ENCODE measurements around the gene ARF3.

The ARF3 gene

GRCh38 chr12:48981757-48982157 is 24.5 kb upstream of the ARF3 start:
- Histone ChIP-seq H3K36me3 (ENCODE audit: control insufficient read depth, insufficient read depth, low read length) (no peaks in the 10 kb centered on the region; the same call in 1 of the 2 replicates), H3K4me1 (ENCODE audit: control insufficient read depth, insufficient read depth, low read length) (peaks cover 12% of the 10 kb centered on the region), H3K9me3 (ENCODE audit: control insufficient read depth, insufficient read depth, low read length) (no peaks in the 10 kb centered on the region), H3K27me3 (ENCODE audit: control insufficient read depth, insufficient read depth, low read length) (peaks cover 86% of the 10 kb centered on the region), H3K27ac (ENCODE audit: low read length) (no peak overlapping the region), H3K4me3 (ENCODE audit: low read length) (no peak overlapping the region)
- WGBS (ENCODE audit: insufficient coverage, insufficient read length): no CpG with 5 or more reads among the region's 13 CpGs
- DNase-seq (ENCODE audit: low read depth, low spot score): no peak

- no peaks in the 10 kb centered on the region; the same call in 1 of the 2 replicates for H3K36me3 ChIP-seq (ENCODE audit: control insufficient read depth, insufficient read depth, low read length)
- no CpG with 5 or more reads among the region's 91 CpGs for WGBS (ENCODE audit: insufficient coverage, insufficient read length)
- H3K9me3 ChIP-seq (ENCODE audit: control insufficient read depth, insufficient read depth, low read length): no peaks in the 10 kb centered on the region
- peaks cover 12% of the 10 kb centered on the region for H3K4me1 ChIP-seq (ENCODE audit: control insufficient read depth, insufficient read depth, low read length)
- H3K27me3 ChIP-seq (ENCODE audit: control insufficient read depth, insufficient read depth, low read length): peaks cover 86% of the 10 kb centered on the region
- no peak for DNase-seq (ENCODE audit: low read depth, low spot score)
- H3K4me3 ChIP-seq (ENCODE audit: low read length): peak overlapping the region; percentile 18; the same call in 1 of the 2 replicates
- no peak overlapping the region for H3K27ac ChIP-seq (ENCODE audit: low read length)
Observed at GRCh38 chr12:48980953-48981756, 23.9 kb upstream of the ARF3 start.

- DNase-seq (ENCODE audit: low read depth, low spot score): no peak
- WGBS (ENCODE audit: insufficient coverage, insufficient read length): no CpG with 5 or more reads among the region's 46 CpGs
- H3K4me3 ChIP-seq (ENCODE audit: low read length): peak overlapping the region; percentile 18; the same call in 1 of the 2 replicates
- H3K36me3 ChIP-seq (ENCODE audit: control insufficient read depth, insufficient read depth, low read length): no peaks in the 10 kb centered on the region; the same call in 1 of the 2 replicates
- H3K9me3 ChIP-seq (ENCODE audit: control insufficient read depth, insufficient read depth, low read length): no peaks in the 10 kb centered on the region
- H3K27ac ChIP-seq (ENCODE audit: low read length): no peak overlapping the region
- peaks cover 88% of the 10 kb centered on the region for H3K27me3 ChIP-seq (ENCODE audit: control insufficient read depth, insufficient read depth, low read length)
- peaks cover 12% of the 10 kb centered on the region for H3K4me1 ChIP-seq (ENCODE audit: control insufficient read depth, insufficient read depth, low read length)
Observed at GRCh38 chr12:48980389-48980952, 23.2 kb upstream of the ARF3 start.

GRCh38 chr12:48979602-48980388 is 22.5 kb upstream of the ARF3 start:
- Histone ChIP-seq H3K36me3 (ENCODE audit: control insufficient read depth, insufficient read depth, low read length) (no peaks in the 10 kb centered on the region; the same call in 1 of the 2 replicates), H3K4me1 (ENCODE audit: control insufficient read depth, insufficient read depth, low read length) (peaks cover 12% of the 10 kb centered on the region), H3K27me3 (ENCODE audit: control insufficient read depth, insufficient read depth, low read length) (peaks cover 83% of the 10 kb centered on the region), H3K4me3 (ENCODE audit: low read length) (no peak overlapping the region; the same call in 1 of the 2 replicates), H3K9me3 (ENCODE audit: control insufficient read depth, insufficient read depth, low read length) (no peaks in the 10 kb centered on the region), H3K27ac (ENCODE audit: low read length) (no peak overlapping the region)
- WGBS (ENCODE audit: insufficient coverage, insufficient read length): no CpG with 5 or more reads among the region's 55 CpGs
- DNase-seq (ENCODE audit: low read depth, low spot score): no peak

GRCh38 chr12:48978741-48979601 is 21.7 kb upstream of the ARF3 start:
- H3K27ac ChIP-seq (ENCODE audit: low read length): no peak overlapping the region
- no peaks in the 10 kb centered on the region; the same call in 1 of the 2 replicates for H3K36me3 ChIP-seq (ENCODE audit: control insufficient read depth, insufficient read depth, low read length)
- WGBS (ENCODE audit: insufficient coverage, insufficient read length): no CpG with 5 or more reads among the region's 45 CpGs
- no peak overlapping the region; the same call in 1 of the 2 replicates for H3K4me3 ChIP-seq (ENCODE audit: low read length)
- H3K9me3 ChIP-seq (ENCODE audit: control insufficient read depth, insufficient read depth, low read length): no peaks in the 10 kb centered on the region
- no peak for DNase-seq (ENCODE audit: low read depth, low spot score)
- peaks cover 13% of the 10 kb centered on the region for H3K4me1 ChIP-seq (ENCODE audit: control insufficient read depth, insufficient read depth, low read length)
- H3K27me3 ChIP-seq (ENCODE audit: control insufficient read depth, insufficient read depth, low read length): peaks cover 82% of the 10 kb centered on the region

- Histone ChIP-seq H3K9me3 (ENCODE audit: control insufficient read depth, insufficient read depth, low read length) (no peaks in the 10 kb centered on the region), H3K4me1 (ENCODE audit: control insufficient read depth, insufficient read depth, low read length) (peaks cover 13% of the 10 kb centered on the region), H3K27me3 (ENCODE audit: control insufficient read depth, insufficient read depth, low read length) (peaks cover 82% of the 10 kb centered on the region), H3K27ac (ENCODE audit: low read length) (no peak within 1 kb of the TSS), H3K36me3 (ENCODE audit: control insufficient read depth, insufficient read depth, low read length) (no peaks in the 10 kb centered on the region; the same call in 1 of the 2 replicates), H3K4me3 (ENCODE audit: low read length) (peak within 1 kb of the TSS; percentile 14; the same call in 1 of the 2 replicates)
- DNase-seq (ENCODE audit: low read depth, low spot score): no peak
- no CpG with 5 or more reads among the region's 45 CpGs for WGBS (ENCODE audit: insufficient coverage, insufficient read length)
Observed at GRCh38 chr12:48978291-48978740, 21.0 kb upstream of the ARF3 start, which contains the start of gene WNT1. WNT1 (plus strand) TSS chr12:48978322; CDS start chr12:48978651, 329 bp downstream.

GRCh38 chr12:48977290-48978281 is 20.3 kb upstream of the ARF3 start:
- H3K9me3 ChIP-seq (ENCODE audit: control insufficient read depth, insufficient read depth, low read length): no peaks in the 10 kb centered on the region
- no peak overlapping the region for H3K27ac ChIP-seq (ENCODE audit: low read length)
- peaks cover 84% of the 10 kb centered on the region for H3K27me3 ChIP-seq (ENCODE audit: control insufficient read depth, insufficient read depth, low read length)
- DNase-seq (ENCODE audit: low read depth, low spot score): no peak
- peaks cover 13% of the 10 kb centered on the region for H3K4me1 ChIP-seq (ENCODE audit: control insufficient read depth, insufficient read depth, low read length)
- H3K4me3 ChIP-seq (ENCODE audit: low read length): peak overlapping the region; percentile 14; the same call in 1 of the 2 replicates
- WGBS (ENCODE audit: insufficient coverage, insufficient read length): no CpG with 5 or more reads among the region's 50 CpGs
- H3K36me3 ChIP-seq (ENCODE audit: control insufficient read depth, insufficient read depth, low read length): no peaks in the 10 kb centered on the region; the same call in 1 of the 2 replicates

GRCh38 chr12:48973941-48974673 is 16.8 kb upstream of the ARF3 start:
- H3K4me1 ChIP-seq (ENCODE audit: control insufficient read depth, insufficient read depth, low read length): peaks cover 20% of the 10 kb centered on the region
- no peak for DNase-seq (ENCODE audit: low read depth, low spot score)
- no peaks in the 10 kb centered on the region for H3K9me3 ChIP-seq (ENCODE audit: control insufficient read depth, insufficient read depth, low read length)
- peaks cover 84% of the 10 kb centered on the region for H3K27me3 ChIP-seq (ENCODE audit: control insufficient read depth, insufficient read depth, low read length)
- no CpG with 5 or more reads among the region's 19 CpGs for WGBS (ENCODE audit: insufficient coverage, insufficient read length)
- H3K4me3 ChIP-seq (ENCODE audit: low read length): no peak overlapping the region
- no peaks in the 10 kb centered on the region for H3K36me3 ChIP-seq (ENCODE audit: control insufficient read depth, insufficient read depth, low read length)
- H3K27ac ChIP-seq (ENCODE audit: low read length): no peak overlapping the region

All from iPS DF 6.9 (cell line).